ENCODE measurements around the gene PARVA.

Gene PARVA

DNA sequence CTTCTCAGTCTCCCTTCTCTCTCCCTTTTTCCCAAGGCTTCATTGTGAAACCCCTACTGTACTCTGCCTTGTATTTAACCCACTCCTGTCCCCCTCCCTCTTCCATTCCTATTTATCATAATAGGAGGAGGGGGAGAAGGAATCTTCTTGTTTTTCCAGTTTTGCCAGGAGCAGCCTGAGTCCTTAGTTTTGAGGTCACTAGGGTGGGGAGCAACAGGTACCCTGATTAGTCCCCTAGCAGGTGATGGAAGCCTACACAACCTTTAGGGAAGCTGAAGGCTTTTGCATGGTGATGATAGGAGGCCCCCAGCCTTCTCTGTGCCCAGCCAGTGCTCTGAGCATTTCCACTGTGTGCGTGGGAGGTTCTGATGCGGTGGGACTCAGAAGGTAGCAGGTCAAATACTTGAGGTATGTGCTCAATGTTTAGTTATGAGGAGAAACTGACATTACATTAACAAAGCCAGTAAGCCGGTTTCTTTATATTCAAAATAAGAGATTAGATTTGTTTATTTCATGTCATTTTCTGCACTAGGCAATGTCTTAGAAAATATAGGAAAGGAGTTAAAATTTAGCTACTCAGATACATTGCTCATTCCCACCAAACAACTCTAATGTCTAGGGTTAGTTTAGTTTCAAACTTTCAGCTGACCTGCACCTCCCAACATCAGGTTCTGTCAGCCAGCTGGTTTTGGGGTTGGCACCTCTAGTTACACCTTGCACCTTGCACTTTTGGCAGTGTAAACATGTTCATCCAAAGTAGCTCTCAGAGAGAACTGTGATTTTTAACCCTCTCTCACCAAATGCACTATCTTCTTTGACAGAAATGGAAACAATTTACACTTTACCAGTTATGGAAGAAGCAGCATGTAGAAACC lies 26.0 kb downstream of the PARVA start:
- Histone ChIP-seq H3K27me3 (ENCODE audit: control insufficient read depth in 5 of 5, insufficient read depth in 4 of 5, low read length in 5 of 5) (no peaks in the 10 kb centered on the region), H3K9ac (ENCODE audit: low read length in 5 of 5) (no peak overlapping the region), H3K36me3 (ENCODE audit: control insufficient read depth in 5 of 5, insufficient read depth in 5 of 5, low read length in 5 of 5) (no peaks in the 10 kb centered on the region), H3K9me3 (ENCODE audit: control insufficient read depth in 5 of 5, low read length in 5 of 5) (no peaks in the 10 kb centered on the region), H3K4me1 (ENCODE audit: control insufficient read depth in 5 of 5, insufficient read depth in 5 of 5, low read length in 5 of 5) (peaks cover 0 to 32% (median 18%) of the 10 kb centered on the region in 5 donors), H3K27ac (ENCODE audit: low read depth, low read length) (no peak overlapping the region), H3K4me3 (ENCODE audit: low read depth in 1 of 5, low read length in 5 of 5) (no peak overlapping the region)

GRCh38 chr11:12403997-12404350 lies 26.6 kb downstream of the PARVA start:
- Histone ChIP-seq H3K4me3 (ENCODE audit: low read depth in 1 of 5, low read length in 5 of 5) (no peak overlapping the region), H3K27ac (ENCODE audit: low read depth, low read length) (no peak overlapping the region), H3K9me3 (ENCODE audit: control insufficient read depth in 5 of 5, low read length in 5 of 5) (no peaks in the 10 kb centered on the region), H3K9ac (ENCODE audit: low read length in 5 of 5) (no peak overlapping the region), H3K27me3 (ENCODE audit: control insufficient read depth in 5 of 5, insufficient read depth in 4 of 5, low read length in 5 of 5) (no peaks in the 10 kb centered on the region), H3K4me1 (ENCODE audit: control insufficient read depth in 5 of 5, insufficient read depth in 5 of 5, low read length in 5 of 5) (peaks cover 0 to 36% (median 18%) of the 10 kb centered on the region in 5 donors), H3K36me3 (ENCODE audit: control insufficient read depth in 5 of 5, insufficient read depth in 5 of 5, low read length in 5 of 5) (no peaks in the 10 kb centered on the region)

DNA sequence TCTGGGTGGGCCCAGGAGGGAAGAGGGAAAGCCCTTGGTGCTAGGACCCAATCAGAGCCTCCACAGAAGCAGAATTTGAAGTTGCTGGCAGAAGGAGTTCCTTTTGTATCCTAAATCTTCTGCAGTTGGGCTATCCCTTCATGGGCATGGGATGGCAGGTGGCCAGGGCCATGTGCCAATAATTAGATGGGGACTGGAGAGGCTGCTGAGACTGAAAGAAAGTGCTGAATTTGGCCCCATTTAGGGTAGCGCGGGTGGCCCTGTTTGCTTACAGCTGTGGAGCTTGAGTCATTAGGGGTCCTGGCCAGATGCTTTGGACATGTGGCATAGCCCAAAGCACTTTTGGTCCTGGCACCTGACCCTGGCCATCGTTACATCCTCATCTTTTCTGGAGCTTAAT lies 27.1 kb downstream of the PARVA start:
- H3K9ac ChIP-seq (ENCODE audit: low read length in 5 of 5) = no peak overlapping the region
- no peaks in the 10 kb centered on the region for H3K27me3 ChIP-seq (ENCODE audit: control insufficient read depth in 5 of 5, insufficient read depth in 4 of 5, low read length in 5 of 5)
- H3K9me3 ChIP-seq (ENCODE audit: control insufficient read depth in 5 of 5, low read length in 5 of 5) = no peaks in the 10 kb centered on the region
- no peak overlapping the region for H3K27ac ChIP-seq (ENCODE audit: low read depth, low read length)
- H3K36me3 ChIP-seq (ENCODE audit: control insufficient read depth in 5 of 5, insufficient read depth in 5 of 5, low read length in 5 of 5) = no peaks in the 10 kb centered on the region
- H3K4me3 ChIP-seq (ENCODE audit: low read depth in 1 of 5, low read length in 5 of 5) = no peak overlapping the region
- H3K4me1 ChIP-seq (ENCODE audit: control insufficient read depth in 5 of 5, insufficient read depth in 5 of 5, low read length in 5 of 5) = peaks cover 0 to 40% (median 23%) of the 10 kb centered on the region in 5 donors

DNA sequence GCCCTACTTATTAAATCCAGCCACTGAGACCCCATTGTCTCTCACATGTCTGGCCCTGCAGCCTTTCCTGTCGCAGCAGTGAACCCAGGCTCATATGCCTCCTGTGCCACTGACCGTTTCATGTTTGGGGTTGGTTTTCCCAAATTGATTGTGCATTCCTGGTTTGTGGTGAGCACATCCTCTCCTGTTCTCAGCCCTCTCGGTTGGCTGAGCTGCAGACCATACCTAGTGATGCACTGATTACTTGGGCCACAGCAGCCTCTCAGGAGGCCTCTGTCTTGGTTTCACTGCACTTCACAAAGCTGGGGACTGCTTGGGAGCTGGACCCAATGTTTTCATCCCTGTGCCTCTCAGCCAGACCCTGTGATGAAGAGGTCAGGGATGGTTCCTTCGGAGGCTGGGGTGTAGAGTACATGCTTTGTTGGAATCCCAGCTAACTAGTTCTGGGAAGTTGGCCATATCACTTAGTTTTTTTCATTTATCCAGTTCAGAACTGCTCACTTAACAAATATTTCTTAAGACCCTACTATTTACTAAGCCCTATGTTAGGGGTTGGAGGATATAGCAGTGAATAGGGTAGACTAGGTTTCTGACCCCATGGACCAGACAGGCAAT lies 30.9 kb downstream of the PARVA start:
- no peak overlapping the region for H3K9ac ChIP-seq (ENCODE audit: low read length in 5 of 5)
- no peaks in the 10 kb centered on the region for H3K36me3 ChIP-seq (ENCODE audit: control insufficient read depth in 5 of 5, insufficient read depth in 5 of 5, low read length in 5 of 5)
- H3K9me3 ChIP-seq (ENCODE audit: control insufficient read depth in 5 of 5, low read length in 5 of 5) = no peaks in the 10 kb centered on the region
- H3K4me1 ChIP-seq (ENCODE audit: control insufficient read depth in 5 of 5, insufficient read depth in 5 of 5, low read length in 5 of 5) = peaks cover 6 to 64% (median 47%) of the 10 kb centered on the region in 5 donors
- no peaks in the 10 kb centered on the region for H3K27me3 ChIP-seq (ENCODE audit: control insufficient read depth in 5 of 5, insufficient read depth in 4 of 5, low read length in 5 of 5)
- H3K4me3 ChIP-seq (ENCODE audit: low read depth in 1 of 5, low read length in 5 of 5) = no peak overlapping the region
- no peak overlapping the region for H3K27ac ChIP-seq (ENCODE audit: low read depth, low read length)

- Histone ChIP-seq H3K9ac (ENCODE audit: low read length in 5 of 5) (no peak overlapping the region), H3K4me3 (ENCODE audit: low read depth in 1 of 5, low read length in 5 of 5) (no peak overlapping the region), H3K9me3 (ENCODE audit: control insufficient read depth in 5 of 5, low read length in 5 of 5) (no peaks in the 10 kb centered on the region), H3K27me3 (ENCODE audit: control insufficient read depth in 5 of 5, insufficient read depth in 4 of 5, low read length in 5 of 5) (no peaks in the 10 kb centered on the region), H3K27ac (ENCODE audit: low read depth, low read length) (peak overlapping the region; percentile 89), H3K4me1 (ENCODE audit: control insufficient read depth in 5 of 5, insufficient read depth in 5 of 5, low read length in 5 of 5) (peaks cover 8 to 66% (median 52%) of the 10 kb centered on the region in 5 donors), H3K36me3 (ENCODE audit: control insufficient read depth in 5 of 5, insufficient read depth in 5 of 5, low read length in 5 of 5) (no peaks in the 10 kb centered on the region)
Observed at GRCh38 chr11:12409621-12410005, 32.2 kb downstream of the PARVA start.

GRCh38 chr11:12410006-12410728 lies 32.8 kb downstream of the PARVA start:
- peak overlapping the region in 2 of 5 donors; percentile 1 to 10 for H3K4me3 ChIP-seq (ENCODE audit: low read depth in 1 of 5, low read length in 5 of 5)
- no peaks in the 10 kb centered on the region for H3K9me3 ChIP-seq (ENCODE audit: control insufficient read depth in 5 of 5, low read length in 5 of 5)
- peaks cover 10 to 70% (median 52%) of the 10 kb centered on the region in 5 donors for H3K4me1 ChIP-seq (ENCODE audit: control insufficient read depth in 5 of 5, insufficient read depth in 5 of 5, low read length in 5 of 5)
- peak overlapping the region in 2 of 5 donors; percentile 25 to 49 for H3K9ac ChIP-seq (ENCODE audit: low read length in 5 of 5)
- H3K36me3 ChIP-seq (ENCODE audit: control insufficient read depth in 5 of 5, insufficient read depth in 5 of 5, low read length in 5 of 5) = no peaks in the 10 kb centered on the region
- H3K27ac ChIP-seq (ENCODE audit: low read depth, low read length) = peak overlapping the region; percentile 89
- H3K27me3 ChIP-seq (ENCODE audit: control insufficient read depth in 5 of 5, insufficient read depth in 4 of 5, low read length in 5 of 5) = no peaks in the 10 kb centered on the region

DNA sequence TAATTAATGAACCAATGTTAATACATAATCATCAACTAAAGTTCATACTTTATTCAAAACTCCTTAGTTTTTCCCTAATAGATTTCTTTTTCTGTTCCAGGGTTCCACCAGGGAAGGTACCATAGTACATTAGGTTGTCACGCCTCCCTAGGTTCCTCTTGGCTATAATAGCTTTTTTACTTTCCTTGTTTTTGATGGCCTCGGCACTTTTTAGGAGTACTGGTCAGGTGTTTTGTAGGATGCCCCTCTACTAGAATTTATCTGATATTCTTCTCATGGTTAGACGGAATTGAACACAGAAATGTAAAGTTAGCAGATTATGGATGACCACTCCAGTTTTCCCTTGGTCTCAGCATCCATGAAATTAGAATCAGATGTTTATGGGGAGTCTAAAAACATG lies 34.0 kb downstream of the PARVA start:
- H3K9ac ChIP-seq (ENCODE audit: low read length in 5 of 5) = peak overlapping the region in 1 of 5 donors; percentile 2
- H3K9me3 ChIP-seq (ENCODE audit: control insufficient read depth in 5 of 5, low read length in 5 of 5) = no peaks in the 10 kb centered on the region
- peaks cover 10 to 71% (median 52%) of the 10 kb centered on the region in 5 donors for H3K4me1 ChIP-seq (ENCODE audit: control insufficient read depth in 5 of 5, insufficient read depth in 5 of 5, low read length in 5 of 5)
- no peak overlapping the region for H3K4me3 ChIP-seq (ENCODE audit: low read depth in 1 of 5, low read length in 5 of 5)
- peak overlapping the region; percentile 89 for H3K27ac ChIP-seq (ENCODE audit: low read depth, low read length)
- no peaks in the 10 kb centered on the region for H3K27me3 ChIP-seq (ENCODE audit: control insufficient read depth in 5 of 5, insufficient read depth in 4 of 5, low read length in 5 of 5)
- no peaks in the 10 kb centered on the region for H3K36me3 ChIP-seq (ENCODE audit: control insufficient read depth in 5 of 5, insufficient read depth in 5 of 5, low read length in 5 of 5)

GRCh38 chr11:12411806-12412727 lies 34.7 kb downstream of the PARVA start:
- Histone ChIP-seq H3K4me1 (ENCODE audit: control insufficient read depth in 5 of 5, insufficient read depth in 5 of 5, low read length in 5 of 5) (peaks cover 10 to 78% (median 52%) of the 10 kb centered on the region in 5 donors), H3K9ac (ENCODE audit: low read length in 5 of 5) (peak overlapping the region in 2 of 5 donors; percentile 2 to 46)

More at GRCh38 chr11:12411806-12412727, 34.7 kb downstream of the PARVA start:
- Histone ChIP-seq H3K27me3 (ENCODE audit: control insufficient read depth in 5 of 5, insufficient read depth in 4 of 5, low read length in 5 of 5) (no peaks in the 10 kb centered on the region), H3K27ac (ENCODE audit: low read depth, low read length) (peak overlapping the region; percentile 89), H3K9me3 (ENCODE audit: control insufficient read depth in 5 of 5, low read length in 5 of 5) (no peaks in the 10 kb centered on the region), H3K4me3 (ENCODE audit: low read depth in 1 of 5, low read length in 5 of 5) (no peak overlapping the region), H3K36me3 (ENCODE audit: control insufficient read depth in 5 of 5, insufficient read depth in 5 of 5, low read length in 5 of 5) (no peaks in the 10 kb centered on the region)

Data from subcutaneous abdominal adipose tissue (tissue), 5 donors.